Prostate gland (tissue), 2 donors: ENCODE measurements around the gene PIGQ. TPM values are rescaled to one million over a fixed set of nuclear protein-coding genes. Genes with fewer than 3 reads are reported as not detected.

Experiments
- DNase-seq: peaks from one replicate; pipeline ENCODE4 v3.0.0-alpha.2; 2019; ENCODE audit warnings: low spot score
- H3K27ac ChIP-seq, 2 donors: fragments of 200-600 bp; sonication (generic); 2 replicates each; pipeline ENCODE4 v1.5.1; 2017 to 2019
- H3K27me3 ChIP-seq: fragments of 200-600 bp; sonication (generic); replicated peaks from 2 replicates; pipeline ENCODE4 v1.5.1; 2019; ENCODE audit not compliant: insufficient read depth
- H3K36me3 ChIP-seq, 2 donors: fragments of 200-600 bp; sonication (generic); 1 replicate in 1 of 2; 2 replicates in 1 of 2; pipeline versions ENCODE4 v1.5.1 to v1.8.1; 2017 to 2019
- H3K4me1 ChIP-seq: fragments of 200-600 bp; sonication (generic); replicated peaks from 2 replicates; pipeline ENCODE4 v1.5.1; 2019
- H3K4me3 ChIP-seq, 2 donors: fragments of 200-600 bp; sonication (generic); 2 replicates each; pipeline ENCODE4 v1.5.1; 2017 to 2019
- H3K9me3 ChIP-seq: fragments of 200-600 bp; sonication (generic); 2 replicates; pipeline ENCODE4 v1.5.1; 2017
- POLR2A ChIP-seq: fragments of 450-650 bp; IDR thresholded peaks from one replicate; pipeline ENCODE4 v1.6.1; 2016; ENCODE audit warnings: antibody characterized with exemption, mild to moderate bottlenecking
- POLR2AphosphoS5 ChIP-seq: sonication (generic); formaldehyde crosslinking; IDR thresholded peaks from one replicate; pipeline ENCODE4 v1.6.1; 2017; ENCODE audit warnings: antibody characterized with exemption
- WGBS: methylation state at CpG from one replicate; pipeline ENCODE4 v1.1.5; 2018; 5-methylcytosine and 5-hydroxymethylcytosine counted together
- intact Hi-C: fragments of 100-400 bp; cut with DNase I; formaldehyde crosslinking; loops from one replicate; pipeline ENCODE4 v1.14.2; 2022
- total RNA-seq, 2 donors: library from RNA; depleted of rRNA; stranded (reverse); fragments of >200 nt; gene quantifications; one replicate each; pipeline ENCODE4 v1.1.0, GENCODE V29; 2016
- TF ChIP-seq, protein P1 (sequence below), 4 experiments: fragments of 200-600 bp in 2 of 4; fragments of 450-650 bp in 2 of 4; sonication (generic) in 2 of 4; IDR thresholded peaks; 1 replicate in 3 of 4; 2 replicates in 1 of 4; pipeline ENCODE4 v1.5.1; 2016 to 2019; ENCODE audit warnings: antibody characterized with exemption in 4 of 4, mild to moderate bottlenecking in 2 of 4, moderate library complexity in 2 of 4

PIGQ gene
- total RNA-seq, 2 donors from 2014 or later = 70.1 to 85.8 TPM

- Histone ChIP-seq H3K27me3 (no peaks in the 10 kb centered on the region), H3K27ac (no peak overlapping the region), H3K9me3 (no peaks in the 10 kb centered on the region), H3K4me1 (no peaks in the 10 kb centered on the region), H3K4me3 (peak overlapping the region; percentile 9 to 11), H3K36me3 (no peaks in the 10 kb centered on the region)
- intact Hi-C loops = no loop called here
- peak; percentile 77 for DNase-seq
- WGBS = 53% methylated on average over 38 of the region's 60 CpGs
- TF ChIP-seq POLR2A (no peak), POLR2AphosphoS5 (peak; percentile 63)
- TF ChIP-seq, protein P1, sequence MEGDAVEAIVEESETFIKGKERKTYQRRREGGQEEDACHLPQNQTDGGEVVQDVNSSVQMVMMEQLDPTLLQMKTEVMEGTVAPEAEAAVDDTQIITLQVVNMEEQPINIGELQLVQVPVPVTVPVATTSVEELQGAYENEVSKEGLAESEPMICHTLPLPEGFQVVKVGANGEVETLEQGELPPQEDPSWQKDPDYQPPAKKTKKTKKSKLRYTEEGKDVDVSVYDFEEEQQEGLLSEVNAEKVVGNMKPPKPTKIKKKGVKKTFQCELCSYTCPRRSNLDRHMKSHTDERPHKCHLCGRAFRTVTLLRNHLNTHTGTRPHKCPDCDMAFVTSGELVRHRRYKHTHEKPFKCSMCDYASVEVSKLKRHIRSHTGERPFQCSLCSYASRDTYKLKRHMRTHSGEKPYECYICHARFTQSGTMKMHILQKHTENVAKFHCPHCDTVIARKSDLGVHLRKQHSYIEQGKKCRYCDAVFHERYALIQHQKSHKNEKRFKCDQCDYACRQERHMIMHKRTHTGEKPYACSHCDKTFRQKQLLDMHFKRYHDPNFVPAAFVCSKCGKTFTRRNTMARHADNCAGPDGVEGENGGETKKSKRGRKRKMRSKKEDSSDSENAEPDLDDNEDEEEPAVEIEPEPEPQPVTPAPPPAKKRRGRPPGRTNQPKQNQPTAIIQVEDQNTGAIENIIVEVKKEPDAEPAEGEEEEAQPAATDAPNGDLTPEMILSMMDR (IDR thresholded peaks at IDR 0.05) = peak; percentile 36 to 88 (median 74)
These were observed 22.6 kb upstream of the PIGQ start for GRCh38 chr16:546909-547770.

- Histone ChIP-seq H3K4me3 (no peak overlapping the region), H3K9me3 (no peaks in the 10 kb centered on the region), H3K36me3 (no peaks in the 10 kb centered on the region), H3K27ac (no peak overlapping the region), H3K4me1 (no peaks in the 10 kb centered on the region), H3K27me3 (no peaks in the 10 kb centered on the region)
- DNase-seq = no peak
- no peak for TF ChIP-seq POLR2AphosphoS5
- TF ChIP-seq POLR2A = no peak
- TF ChIP-seq, protein P1 (IDR thresholded peaks at IDR 0.05) = no peak
- WGBS = 93% methylated on average over 15 of the region's 21 CpGs
- intact Hi-C loops = no loop called here
These were observed 21.2 kb upstream of the PIGQ start for GRCh38 chr16:548586-548985.

- WGBS = 92% methylated on average over 49 of the region's 54 CpGs
- no peaks in the 10 kb centered on the region for H3K9me3 ChIP-seq
- H3K27ac ChIP-seq = no peak overlapping the region
- intact Hi-C loops = no loop called here
- DNase-seq = no peak
- no peak for TF ChIP-seq POLR2AphosphoS5
- TF ChIP-seq, protein P1 (IDR thresholded peaks at IDR 0.05) = no peak
- TF ChIP-seq POLR2A = no peak
- no peaks in the 10 kb centered on the region for H3K27me3 ChIP-seq
- no peaks in the 10 kb centered on the region for H3K4me1 ChIP-seq
- no peak overlapping the region for H3K4me3 ChIP-seq
- no peaks in the 10 kb centered on the region for H3K36me3 ChIP-seq
These were observed 20.1 kb upstream of the PIGQ start for GRCh38 chr16:549544-550263.

DNA sequence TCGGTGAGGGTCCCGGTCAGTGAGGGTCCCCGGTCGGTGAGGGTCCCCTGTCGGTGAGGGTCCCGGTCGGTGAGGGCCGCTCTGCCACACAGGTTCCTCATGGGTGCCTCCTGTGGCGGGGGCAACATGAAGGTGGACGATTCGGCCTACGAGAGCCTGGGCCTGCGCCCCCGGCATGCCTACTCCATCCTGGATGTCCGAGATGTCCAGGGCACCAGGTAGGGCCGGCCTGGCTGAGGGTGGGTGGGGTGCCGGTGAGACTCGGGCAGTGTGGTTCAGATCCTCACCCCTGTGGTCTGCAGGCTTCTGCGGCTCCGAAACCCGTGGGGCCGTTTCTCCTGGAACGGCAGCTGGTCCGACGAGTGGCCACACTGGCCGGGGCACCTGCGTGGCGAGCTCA lies 18.6 kb upstream of the PIGQ start:
- Histone ChIP-seq H3K9me3 (no peaks in the 10 kb centered on the region), H3K36me3 (no peaks in the 10 kb centered on the region), H3K27me3 (no peaks in the 10 kb centered on the region), H3K4me3 (no peak overlapping the region), H3K27ac (no peak overlapping the region), H3K4me1 (no peaks in the 10 kb centered on the region)
- intact Hi-C loops = no loop called here
- WGBS = 96% methylated on average over 26 of the region's 28 CpGs
- DNase-seq = no peak
- TF ChIP-seq, protein P1 (IDR thresholded peaks at IDR 0.05) = no peak
- no peak for TF ChIP-seq POLR2A
- TF ChIP-seq POLR2AphosphoS5 = no peak
